WTC11 (cell line): ENCODE data around the gene PRSS38. TPM values are rescaled to one million over a fixed set of nuclear protein-coding genes. Genes with fewer than 3 reads are reported as not detected.

Source experiments
- ATAC-seq: fragments of 200-7000 bp; cut with Tn5 transposase; 2 replicates; pipeline ENCODE4 v1.10.0; 2021; ENCODE audit warnings: mild to moderate bottlenecking, moderate library complexity
- CTCF ChIA-PET: fragments of 300-600 bp; sonication (Branson Sonifier 250); formaldehyde crosslinking; loops from one replicate; lab custom pipeline; 2021; ENCODE audit warnings: antibody characterized with exemption; lab: Charles Lee
- POLR2A ChIA-PET: fragments of 350-600 bp; sonication (Branson Sonifier 250); formaldehyde crosslinking; loops from one replicate; lab custom pipeline; 2021; ENCODE audit warnings: antibody characterized with exemption; lab: Charles Lee
- DNase-seq: peaks from one replicate; pipeline ENCODE4 v3.0.0; 2021; ENCODE audit warnings: low spot score
- H3K27ac Mint-ChIP-seq: 2 replicates; pipeline ENCODE4 v1.8.0; 2021; ENCODE audit warnings: mixed read lengths
- H3K27me3 Mint-ChIP-seq: 2 replicates; pipeline ENCODE4 v1.8.0; 2021; ENCODE audit warnings: low read depth, mild to moderate bottlenecking, moderate library complexity, mixed read lengths
- H3K36me3 Mint-ChIP-seq: 2 replicates; pipeline ENCODE4 v1.8.0; 2021; ENCODE audit warnings: mixed read lengths
- H3K4me1 Mint-ChIP-seq: 2 replicates; pipeline ENCODE4 v1.8.0; 2022; ENCODE audit warnings: mixed read lengths
- H3K4me3 Mint-ChIP-seq: 2 replicates; pipeline ENCODE4 v1.8.0; 2021; ENCODE audit warnings: mild to moderate bottlenecking, moderate library complexity, mixed read lengths
- H3K9me3 Mint-ChIP-seq: 2 replicates; pipeline ENCODE4 v1.8.0; 2021; ENCODE audit warnings: mixed read lengths
- ESRRA ChIP-seq: sonication (generic); formaldehyde crosslinking; IDR thresholded peaks from 2 replicates; pipeline ENCODE4 v1.8.1; 2022; ENCODE audit warnings: mild to moderate bottlenecking, missing genetic modification reagents, borderline replicate concordance
- ETV6 ChIP-seq: sonication (generic); formaldehyde crosslinking; IDR thresholded peaks from 2 replicates; pipeline ENCODE4 v1.8.1; 2022; ENCODE audit warnings: mild to moderate bottlenecking, missing genetic modification reagents
- GRHL2 ChIP-seq: fragments of 250-450 bp; sonication (Bioruptor Pico); IDR thresholded peaks from 2 replicates; pipeline ENCODE4 v1.8.0; 2022; ENCODE audit warnings: mild to moderate bottlenecking, moderate library complexity; ENCODE audit not compliant: insufficient replicate concordance, severe bottlenecking
- MXD4 ChIP-seq: fragments of 250-450 bp; sonication (Bioruptor Pico); IDR thresholded peaks from 2 replicates; pipeline ENCODE4 v1.8.0; 2021; ENCODE audit warnings: mild to moderate bottlenecking, moderate library complexity, borderline replicate concordance
- NFYB ChIP-seq: sonication (generic); formaldehyde crosslinking; conservative IDR thresholded peaks from 2 replicates; pipeline ENCODE4 v1.8.0; 2022; ENCODE audit warnings: low read depth, missing genetic modification reagents
- OVOL2 ChIP-seq: fragments of 250-450 bp; sonication (Bioruptor Pico); IDR thresholded peaks from 2 replicates; pipeline ENCODE4 v1.9.0; 2021; ENCODE audit warnings: mild to moderate bottlenecking, borderline replicate concordance
- PRRX2 ChIP-seq: fragments of 250-450 bp; sonication (Bioruptor Pico); IDR thresholded peaks from 2 replicates; pipeline ENCODE4 v1.8.0; 2021; ENCODE audit warnings: mild to moderate bottlenecking
- RORB ChIP-seq: fragments of 250-450 bp; sonication (Bioruptor Pico); IDR thresholded peaks from 2 replicates; pipeline ENCODE4 v1.9.0; 2021; ENCODE audit warnings: mild to moderate bottlenecking
- TEAD1 ChIP-seq: sonication (generic); formaldehyde crosslinking; IDR thresholded peaks from 2 replicates; pipeline ENCODE4 v1.8.0; 2022; ENCODE audit warnings: mild to moderate bottlenecking, missing genetic modification reagents
- ZNF121 ChIP-seq: sonication (generic); formaldehyde crosslinking; IDR thresholded peaks from 2 replicates; pipeline ENCODE4 v1.8.0; 2023; ENCODE audit warnings: missing genetic modification reagents
- ZNF263 ChIP-seq: sonication (generic); formaldehyde crosslinking; IDR thresholded peaks from 2 replicates; pipeline ENCODE4 v1.8.1; 2022; ENCODE audit warnings: low read depth, mild to moderate bottlenecking, moderate library complexity, missing genetic modification reagents
- ZNF396 ChIP-seq: fragments of 250-450 bp; sonication (Bioruptor Pico); IDR thresholded peaks from 2 replicates; pipeline ENCODE4 v1.8.0; 2021; ENCODE audit warnings: mild to moderate bottlenecking, moderate library complexity, borderline replicate concordance
- total RNA-seq: library from RNA; stranded (reverse); gene quantifications from 3 replicates; pipeline ENCODE4 v1.2.3, GENCODE V29; 2021
- TF ChIP-seq, protein P1 (sequence below): sonication (generic); formaldehyde crosslinking; IDR thresholded peaks from 2 replicates; pipeline ENCODE4 v1.8.0; 2023; ENCODE audit warnings: missing genetic modification reagents
- TF ChIP-seq, protein P2 (sequence below): fragments of 250-450 bp; sonication (Bioruptor Pico); IDR thresholded peaks from 2 replicates; pipeline ENCODE4 v2.1.2; 2022; ENCODE audit warnings: mild to moderate bottlenecking, moderate library complexity
- TF ChIP-seq, protein P3 (sequence below): sonication (generic); formaldehyde crosslinking; IDR thresholded peaks from 2 replicates; pipeline ENCODE4 v1.8.0; 2022; ENCODE audit warnings: mild to moderate bottlenecking, missing genetic modification reagents
- TF ChIP-seq, protein P4 (sequence below): sonication (generic); formaldehyde crosslinking; IDR thresholded peaks from 2 replicates; pipeline ENCODE4 v1.8.1; 2023; ENCODE audit warnings: mild to moderate bottlenecking, missing genetic modification reagents, borderline replicate concordance
- TF ChIP-seq, protein P5 (sequence below): sonication (generic); formaldehyde crosslinking; IDR thresholded peaks from 2 replicates; pipeline ENCODE4 v1.8.0; 2022; ENCODE audit warnings: mild to moderate bottlenecking, missing genetic modification reagents
- TF ChIP-seq, protein P6 (sequence below): sonication (generic); formaldehyde crosslinking; IDR thresholded peaks from 2 replicates; pipeline ENCODE4 v1.8.1; 2022; ENCODE audit warnings: mild to moderate bottlenecking, missing genetic modification reagents, moderate library complexity, borderline replicate concordance

The PRSS38 gene
- total RNA-seq, 1 experiment from 2014 or later, result not detected

DNA sequence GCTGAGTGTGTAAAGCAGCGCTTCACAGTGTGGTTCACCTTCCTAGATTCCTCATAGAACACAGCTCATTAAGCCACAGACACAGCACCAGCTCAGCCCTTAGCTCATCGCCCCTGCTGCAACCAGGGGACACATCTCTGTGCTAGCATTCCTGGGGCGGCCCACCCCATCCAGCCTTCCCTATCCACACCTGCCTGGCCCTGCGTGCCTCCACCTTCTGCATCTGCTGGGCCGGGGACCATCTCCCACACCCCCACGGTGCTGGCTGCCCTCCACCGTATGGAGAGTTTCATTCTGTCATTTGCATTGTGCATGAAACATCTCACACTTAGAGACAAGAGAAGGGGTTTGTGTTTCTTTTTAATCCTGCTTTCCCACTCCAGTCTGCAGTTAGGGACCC lies 35.8 kb upstream of the PRSS38 start:
- Mint-ChIP-seq H3K27ac (no peak overlapping the region), H3K4me3 (no peak overlapping the region)

DNA sequence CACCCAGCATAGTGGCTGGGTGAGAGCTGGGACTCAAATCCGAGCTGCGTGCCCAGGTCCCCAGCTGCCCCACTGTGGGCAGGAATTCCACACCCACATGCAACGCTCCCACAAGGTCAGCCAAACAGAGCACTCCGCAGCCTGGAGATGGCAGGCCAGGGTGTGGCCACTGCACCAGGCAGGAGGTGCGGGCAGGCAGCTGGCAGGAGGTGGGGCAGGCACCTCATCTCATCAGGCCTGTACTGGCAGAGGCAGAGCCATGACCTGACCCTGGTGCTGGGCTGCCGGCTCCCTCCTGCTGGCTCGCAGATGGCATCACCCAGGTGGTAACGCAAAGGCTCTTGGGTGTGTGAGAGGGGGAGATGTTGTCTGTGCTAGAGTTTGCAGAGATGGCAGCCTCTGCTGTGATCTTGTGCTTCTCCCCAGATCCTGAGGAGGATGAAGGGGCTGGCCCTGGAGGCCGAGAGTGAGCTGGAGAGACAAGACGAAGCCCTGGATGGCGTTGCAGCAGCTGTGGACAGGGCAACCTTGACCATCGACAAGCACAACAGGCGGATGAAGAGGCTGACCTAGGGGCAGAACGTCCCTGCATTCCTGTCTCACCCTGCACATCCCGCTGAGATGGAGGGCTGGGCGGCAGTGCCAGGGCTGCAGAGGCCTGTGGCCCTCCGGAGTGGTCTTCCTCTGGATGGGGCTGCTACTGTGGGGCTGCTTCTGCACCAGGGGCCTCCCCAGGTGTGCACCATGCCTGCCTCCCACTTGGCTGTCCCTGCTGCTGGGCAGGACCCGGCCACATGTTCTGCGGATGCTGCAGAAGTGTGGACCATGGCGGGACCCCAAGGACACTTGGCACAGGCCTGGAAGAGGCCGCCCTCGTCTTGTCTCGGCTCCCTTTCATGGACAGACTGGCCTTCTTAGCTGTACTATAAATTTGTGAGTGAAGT lies 35.1 kb upstream of the PRSS38 start:
- no peak for TF ChIP-seq ZNF263
- TF ChIP-seq, protein P1, sequence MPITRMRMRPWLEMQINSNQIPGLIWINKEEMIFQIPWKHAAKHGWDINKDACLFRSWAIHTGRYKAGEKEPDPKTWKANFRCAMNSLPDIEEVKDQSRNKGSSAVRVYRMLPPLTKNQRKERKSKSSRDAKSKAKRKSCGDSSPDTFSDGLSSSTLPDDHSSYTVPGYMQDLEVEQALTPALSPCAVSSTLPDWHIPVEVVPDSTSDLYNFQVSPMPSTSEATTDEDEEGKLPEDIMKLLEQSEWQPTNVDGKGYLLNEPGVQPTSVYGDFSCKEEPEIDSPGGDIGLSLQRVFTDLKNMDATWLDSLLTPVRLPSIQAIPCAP (CRISPR knock-in tag), result no peak
- TF ChIP-seq, all 79 proteins: peak for 0
- ATAC-seq (no peak), DNase-seq (peak; percentile 8)
- H3K27me3 Mint-ChIP-seq, result peaks cover 3% of the 10 kb centered on the region; the same call in 1 of the 2 replicates
- ChIA-PET POLR2A (no interaction called here), CTCF (interaction anchor here (0.7 kb wide), 1 partner anchor 173 kb away, joined by 4 read pairs; no protein-coding TSS in a partner anchor)
- H3K4me1 Mint-ChIP-seq, result no peaks in the 10 kb centered on the region
- H3K36me3 Mint-ChIP-seq, result peaks cover 4% of the 10 kb centered on the region; the same call in 1 of the 2 replicates
- no peak overlapping the region for H3K27ac Mint-ChIP-seq
- no peaks in the 10 kb centered on the region for H3K9me3 Mint-ChIP-seq
- no peak overlapping the region for H3K4me3 Mint-ChIP-seq

More for the DNA sequence above, 35.8 kb upstream of the PRSS38 start:
- TF ChIP-seq, protein P2, sequence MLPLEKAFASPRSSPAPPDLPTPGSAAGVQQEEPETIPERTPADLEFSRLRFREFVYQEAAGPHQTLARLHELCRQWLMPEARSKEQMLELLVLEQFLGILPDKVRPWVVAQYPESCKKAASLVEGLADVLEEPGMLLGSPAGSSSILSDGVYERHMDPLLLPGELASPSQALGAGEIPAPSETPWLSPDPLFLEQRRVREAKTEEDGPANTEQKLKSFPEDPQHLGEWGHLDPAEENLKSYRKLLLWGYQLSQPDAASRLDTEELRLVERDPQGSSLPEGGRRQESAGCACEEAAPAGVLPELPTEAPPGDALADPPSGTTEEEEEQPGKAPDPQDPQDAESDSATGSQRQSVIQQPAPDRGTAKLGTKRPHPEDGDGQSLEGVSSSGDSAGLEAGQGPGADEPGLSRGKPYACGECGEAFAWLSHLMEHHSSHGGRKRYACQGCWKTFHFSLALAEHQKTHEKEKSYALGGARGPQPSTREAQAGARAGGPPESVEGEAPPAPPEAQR (CRISPR knock-in tag), result no peak
- TF ChIP-seq PRRX2 (CRISPR knock-in tag) (no peak), ETV6 (CRISPR knock-in tag) (no peak)
- TF ChIP-seq, protein P3, sequence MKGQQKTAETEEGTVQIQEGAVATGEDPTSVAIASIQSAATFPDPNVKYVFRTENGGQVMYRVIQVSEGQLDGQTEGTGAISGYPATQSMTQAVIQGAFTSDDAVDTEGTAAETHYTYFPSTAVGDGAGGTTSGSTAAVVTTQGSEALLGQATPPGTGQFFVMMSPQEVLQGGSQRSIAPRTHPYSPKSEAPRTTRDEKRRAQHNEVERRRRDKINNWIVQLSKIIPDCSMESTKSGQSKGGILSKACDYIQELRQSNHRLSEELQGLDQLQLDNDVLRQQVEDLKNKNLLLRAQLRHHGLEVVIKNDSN, result no peak
- TF ChIP-seq, all 79 proteins: peak for 0
- peak; percentile 2 for DNase-seq
- POLR2A ChIA-PET, result no interaction called here
- H3K9me3 Mint-ChIP-seq, result no peaks in the 10 kb centered on the region
- no peak for ATAC-seq
- H3K4me1 Mint-ChIP-seq, result no peaks in the 10 kb centered on the region
- H3K27me3 Mint-ChIP-seq, result 0 out of 2 replicates have a peak, but pooled peaks cover 2% of the 10 kb centered on the region
- peaks cover 4% of the 10 kb centered on the region; the same call in 1 of the 2 replicates for H3K36me3 Mint-ChIP-seq
- CTCF ChIA-PET, result no interaction called here

DNA sequence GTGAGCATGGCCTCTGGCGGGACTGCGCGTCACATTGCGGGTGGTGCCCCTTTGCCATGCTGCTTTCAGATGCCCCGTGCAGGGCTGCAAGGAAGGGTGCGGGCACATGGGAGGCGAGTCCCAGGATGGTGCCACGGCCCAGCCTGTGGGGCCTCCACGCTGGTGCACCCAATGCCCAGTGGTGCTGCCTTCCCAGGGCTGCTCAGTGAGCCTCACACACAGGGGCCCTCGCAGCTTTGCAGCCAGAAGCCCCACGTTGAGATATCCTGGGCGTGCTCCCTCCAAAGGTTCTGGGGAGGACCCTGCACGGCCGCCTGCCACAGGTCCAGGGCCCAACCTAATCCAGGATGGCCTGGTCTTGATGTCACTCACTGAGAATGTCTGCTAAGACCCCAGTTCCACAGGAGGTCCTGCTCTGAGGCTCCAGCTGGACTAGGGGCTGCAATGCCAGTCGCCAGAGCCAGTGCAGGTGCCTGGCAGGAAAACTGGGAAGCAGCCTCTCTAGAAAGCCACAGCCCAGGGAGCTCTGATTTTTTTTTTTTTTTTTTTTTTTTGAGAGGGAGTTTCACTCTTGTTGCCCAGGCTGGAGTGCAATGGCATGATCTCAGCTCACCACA lies 34.1 kb upstream of the PRSS38 start:
- H3K4me1 Mint-ChIP-seq, result no peaks in the 10 kb centered on the region
- no peak overlapping the region for H3K4me3 Mint-ChIP-seq
- ATAC-seq (no peak), DNase-seq (no peak)
- H3K27me3 Mint-ChIP-seq, result peaks cover 14% of the 10 kb centered on the region
- POLR2A ChIA-PET, result no interaction called here
- no peaks in the 10 kb centered on the region for H3K9me3 Mint-ChIP-seq
- H3K36me3 Mint-ChIP-seq, result peaks cover 4% of the 10 kb centered on the region; the same call in 1 of the 2 replicates
- H3K27ac Mint-ChIP-seq, result no peak overlapping the region
- CTCF ChIA-PET, result no interaction called here
- TF ChIP-seq RORB, result no peak
- no peak for TF ChIP-seq MXD4 (CRISPR knock-in tag)
- TF ChIP-seq ESRRA, result no peak
- TF ChIP-seq, protein P4, sequence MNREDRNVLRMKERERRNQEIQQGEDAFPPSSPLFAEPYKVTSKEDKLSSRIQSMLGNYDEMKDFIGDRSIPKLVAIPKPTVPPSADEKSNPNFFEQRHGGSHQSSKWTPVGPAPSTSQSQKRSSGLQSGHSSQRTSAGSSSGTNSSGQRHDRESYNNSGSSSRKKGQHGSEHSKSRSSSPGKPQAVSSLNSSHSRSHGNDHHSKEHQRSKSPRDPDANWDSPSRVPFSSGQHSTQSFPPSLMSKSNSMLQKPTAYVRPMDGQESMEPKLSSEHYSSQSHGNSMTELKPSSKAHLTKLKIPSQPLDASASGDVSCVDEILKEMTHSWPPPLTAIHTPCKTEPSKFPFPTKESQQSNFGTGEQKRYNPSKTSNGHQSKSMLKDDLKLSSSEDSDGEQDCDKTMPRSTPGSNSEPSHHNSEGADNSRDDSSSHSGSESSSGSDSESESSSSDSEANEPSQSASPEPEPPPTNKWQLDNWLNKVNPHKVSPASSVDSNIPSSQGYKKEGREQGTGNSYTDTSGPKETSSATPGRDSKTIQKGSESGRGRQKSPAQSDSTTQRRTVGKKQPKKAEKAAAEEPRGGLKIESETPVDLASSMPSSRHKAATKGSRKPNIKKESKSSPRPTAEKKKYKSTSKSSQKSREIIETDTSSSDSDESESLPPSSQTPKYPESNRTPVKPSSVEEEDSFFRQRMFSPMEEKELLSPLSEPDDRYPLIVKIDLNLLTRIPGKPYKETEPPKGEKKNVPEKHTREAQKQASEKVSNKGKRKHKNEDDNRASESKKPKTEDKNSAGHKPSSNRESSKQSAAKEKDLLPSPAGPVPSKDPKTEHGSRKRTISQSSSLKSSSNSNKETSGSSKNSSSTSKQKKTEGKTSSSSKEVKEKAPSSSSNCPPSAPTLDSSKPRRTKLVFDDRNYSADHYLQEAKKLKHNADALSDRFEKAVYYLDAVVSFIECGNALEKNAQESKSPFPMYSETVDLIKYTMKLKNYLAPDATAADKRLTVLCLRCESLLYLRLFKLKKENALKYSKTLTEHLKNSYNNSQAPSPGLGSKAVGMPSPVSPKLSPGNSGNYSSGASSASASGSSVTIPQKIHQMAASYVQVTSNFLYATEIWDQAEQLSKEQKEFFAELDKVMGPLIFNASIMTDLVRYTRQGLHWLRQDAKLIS (CRISPR knock-in tag), result no peak
- TF ChIP-seq NFYB (CRISPR knock-in tag), result no peak
- TF ChIP-seq ZNF396 (CRISPR knock-in tag), result no peak
- TF ChIP-seq, protein P5, sequence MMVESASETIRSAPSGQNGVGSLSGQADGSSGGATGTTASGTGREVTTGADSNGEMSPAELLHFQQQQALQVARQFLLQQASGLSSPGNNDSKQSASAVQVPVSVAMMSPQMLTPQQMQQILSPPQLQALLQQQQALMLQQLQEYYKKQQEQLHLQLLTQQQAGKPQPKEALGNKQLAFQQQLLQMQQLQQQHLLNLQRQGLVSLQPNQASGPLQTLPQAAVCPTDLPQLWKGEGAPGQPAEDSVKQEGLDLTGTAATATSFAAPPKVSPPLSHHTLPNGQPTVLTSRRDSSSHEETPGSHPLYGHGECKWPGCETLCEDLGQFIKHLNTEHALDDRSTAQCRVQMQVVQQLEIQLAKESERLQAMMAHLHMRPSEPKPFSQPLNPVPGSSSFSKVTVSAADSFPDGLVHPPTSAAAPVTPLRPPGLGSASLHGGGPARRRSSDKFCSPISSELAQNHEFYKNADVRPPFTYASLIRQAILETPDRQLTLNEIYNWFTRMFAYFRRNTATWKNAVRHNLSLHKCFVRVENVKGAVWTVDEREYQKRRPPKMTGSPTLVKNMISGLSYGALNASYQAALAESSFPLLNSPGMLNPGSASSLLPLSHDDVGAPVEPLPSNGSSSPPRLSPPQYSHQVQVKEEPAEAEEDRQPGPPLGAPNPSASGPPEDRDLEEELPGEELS (CRISPR knock-in tag), result no peak
- TF ChIP-seq, protein P3, result no peak
- TF ChIP-seq GRHL2 (CRISPR knock-in tag), result no peak
- no peak for TF ChIP-seq PRRX2 (CRISPR knock-in tag)
- no peak for TF ChIP-seq ETV6 (CRISPR knock-in tag)
- TF ChIP-seq OVOL2 (CRISPR knock-in tag), result no peak
- TF ChIP-seq TEAD1 (CRISPR knock-in tag), result no peak
- TF ChIP-seq, protein P6, sequence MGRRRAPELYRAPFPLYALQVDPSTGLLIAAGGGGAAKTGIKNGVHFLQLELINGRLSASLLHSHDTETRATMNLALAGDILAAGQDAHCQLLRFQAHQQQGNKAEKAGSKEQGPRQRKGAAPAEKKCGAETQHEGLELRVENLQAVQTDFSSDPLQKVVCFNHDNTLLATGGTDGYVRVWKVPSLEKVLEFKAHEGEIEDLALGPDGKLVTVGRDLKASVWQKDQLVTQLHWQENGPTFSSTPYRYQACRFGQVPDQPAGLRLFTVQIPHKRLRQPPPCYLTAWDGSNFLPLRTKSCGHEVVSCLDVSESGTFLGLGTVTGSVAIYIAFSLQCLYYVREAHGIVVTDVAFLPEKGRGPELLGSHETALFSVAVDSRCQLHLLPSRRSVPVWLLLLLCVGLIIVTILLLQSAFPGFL (CRISPR knock-in tag), result no peak
- no peak for TF ChIP-seq ZNF121 (CRISPR knock-in tag)
